GM18511 (cell line): Measurements from ENCODE around the gene CCRL2.

Experiments
- ATAC-seq: cut with Tn5 transposase; IDR thresholded peaks from one replicate; pipeline ENCODE4 v1.9.1; 2021; ENCODE audit warnings: mild to moderate bottlenecking, moderate library complexity; ENCODE audit not compliant: unreplicated experiment

Gene CCRL2

DNA sequence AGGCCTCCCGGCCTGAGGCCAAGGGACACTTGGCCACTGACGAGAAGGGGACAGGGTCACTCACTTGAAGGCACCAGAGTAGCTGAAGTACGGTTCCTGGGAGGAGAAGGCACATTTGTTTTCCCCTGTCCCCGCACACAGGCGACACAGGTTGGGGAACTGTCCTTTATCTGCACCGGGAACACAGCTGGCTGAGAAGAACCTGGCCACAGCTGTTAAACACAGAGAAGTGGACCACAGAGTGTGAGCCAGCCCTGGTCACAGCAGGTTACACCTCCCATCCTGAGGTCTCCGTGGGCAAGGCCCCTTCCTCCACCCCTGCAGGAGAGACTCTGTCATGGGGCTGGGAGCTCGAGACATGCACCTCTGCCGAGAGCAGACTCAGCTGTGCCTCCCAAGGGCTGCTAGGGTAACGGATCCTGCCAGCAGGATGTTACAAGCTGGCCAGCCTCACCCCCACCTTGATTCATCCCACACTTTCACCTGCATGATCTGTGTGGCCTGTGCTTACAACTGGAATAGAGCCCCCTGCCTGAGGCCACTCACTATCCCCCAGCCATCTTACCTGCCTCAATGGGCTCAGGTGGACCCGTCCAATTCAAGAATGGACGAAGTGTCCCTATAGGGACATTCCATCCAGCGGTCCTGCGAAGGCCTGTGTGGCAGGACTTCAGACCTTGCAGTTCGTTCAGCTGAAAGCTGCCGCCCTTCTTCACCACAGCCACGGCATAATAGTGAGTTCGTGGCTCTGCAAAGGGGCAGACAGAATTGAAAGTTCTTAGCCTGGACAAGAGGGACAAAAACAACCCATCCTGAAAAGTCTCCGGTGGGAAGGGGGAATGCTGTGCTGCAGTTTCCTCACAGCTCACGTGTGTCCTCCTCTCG, 48.4 kb downstream of the CCRL2 start:
- no peak for ATAC-seq

DNA sequence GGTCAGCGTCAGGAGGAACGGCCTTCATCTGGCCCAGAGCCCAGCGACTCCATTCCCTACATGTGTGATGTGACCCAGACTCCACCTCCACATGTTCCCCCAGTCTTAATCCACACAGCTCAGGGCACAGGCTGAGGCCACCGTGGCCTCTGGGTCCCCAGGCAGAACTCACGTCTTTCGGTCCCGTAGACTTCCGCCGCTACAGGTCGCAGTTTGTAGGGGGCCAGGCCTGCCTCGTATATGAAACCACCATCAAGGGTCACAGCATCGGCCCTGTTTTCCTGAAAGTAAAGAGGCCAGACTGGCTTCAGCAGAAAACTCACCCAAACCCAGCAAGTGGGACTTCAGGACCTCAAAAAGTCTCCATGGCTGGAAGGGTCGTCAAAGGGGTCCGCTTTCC, 49.1 kb downstream of the CCRL2 start:
- ATAC-seq, result no peak
